Fibroblast of lung (primary cell): Measurements from ENCODE around the gene HECTD2.
"Not testable (repeated sequence)": the region's sequence is repeated elsewhere in the genome, so short reads cannot be mapped to it uniquely, and the experiment has no call there.

Experiments used
- EZH2 ChIP-seq: IDR thresholded peaks from 2 replicates; pipeline ENCODE4 v1.5.1; 2012; ENCODE audit warnings: low read length, control low read depth, mild to moderate bottlenecking; ENCODE audit errors: missing control alignments
- TF ChIP-seq, protein P1 (sequence below), 2 donors: IDR thresholded peaks in 1 of 2; conservative IDR thresholded peaks in 1 of 2; 1 replicate in 1 of 2; 2 replicates in 1 of 2; pipeline ENCODE4 v1.5.1; 2011 to 2012; ENCODE audit warnings: low read length in 2 of 2, control low read depth in 1 of 2, inconsistent platforms in 1 of 2, low read depth in 1 of 2, mild to moderate bottlenecking in 1 of 2

DNA sequence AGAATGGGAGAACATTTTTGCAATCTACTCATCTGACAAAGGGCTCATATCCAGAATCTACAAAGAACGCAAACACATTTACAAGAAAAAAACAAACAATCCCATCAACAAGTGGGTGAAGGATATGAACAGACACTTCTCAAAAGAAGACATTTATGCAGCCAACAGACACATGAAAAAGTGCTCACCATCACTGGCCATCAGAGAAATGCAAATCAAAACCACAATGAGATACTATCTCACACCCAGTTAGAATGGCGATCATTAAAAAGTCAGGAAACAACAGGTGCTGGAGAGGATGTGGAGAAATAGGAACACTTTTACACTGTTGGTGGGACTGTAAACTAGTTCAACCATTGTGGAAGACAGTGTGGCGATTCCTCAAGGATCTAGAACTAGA is 44.6 kb upstream of the HECTD2 start:
- TF ChIP-seq, protein P1, sequence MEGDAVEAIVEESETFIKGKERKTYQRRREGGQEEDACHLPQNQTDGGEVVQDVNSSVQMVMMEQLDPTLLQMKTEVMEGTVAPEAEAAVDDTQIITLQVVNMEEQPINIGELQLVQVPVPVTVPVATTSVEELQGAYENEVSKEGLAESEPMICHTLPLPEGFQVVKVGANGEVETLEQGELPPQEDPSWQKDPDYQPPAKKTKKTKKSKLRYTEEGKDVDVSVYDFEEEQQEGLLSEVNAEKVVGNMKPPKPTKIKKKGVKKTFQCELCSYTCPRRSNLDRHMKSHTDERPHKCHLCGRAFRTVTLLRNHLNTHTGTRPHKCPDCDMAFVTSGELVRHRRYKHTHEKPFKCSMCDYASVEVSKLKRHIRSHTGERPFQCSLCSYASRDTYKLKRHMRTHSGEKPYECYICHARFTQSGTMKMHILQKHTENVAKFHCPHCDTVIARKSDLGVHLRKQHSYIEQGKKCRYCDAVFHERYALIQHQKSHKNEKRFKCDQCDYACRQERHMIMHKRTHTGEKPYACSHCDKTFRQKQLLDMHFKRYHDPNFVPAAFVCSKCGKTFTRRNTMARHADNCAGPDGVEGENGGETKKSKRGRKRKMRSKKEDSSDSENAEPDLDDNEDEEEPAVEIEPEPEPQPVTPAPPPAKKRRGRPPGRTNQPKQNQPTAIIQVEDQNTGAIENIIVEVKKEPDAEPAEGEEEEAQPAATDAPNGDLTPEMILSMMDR (conservative IDR thresholded peaks at IDR 0.05 in 1 of 2, IDR thresholded peaks at IDR 0.05 in 1 of 2; ENCODE audit: low read depth in 1 of 2, low read length in 2 of 2), result not testable (repeated sequence)
- not testable (repeated sequence) for TF ChIP-seq EZH2
